HG02973 (cell line): ENCODE results near the gene MAGEC1.
"Not testable (repeated sequence)": the region's sequence is repeated elsewhere in the genome, so short reads cannot be mapped to it uniquely, and the experiment has no call there.

Experiments
- ATAC-seq: cut with Tn5 transposase; IDR thresholded peaks from one replicate; pipeline ENCODE4 v1.9.1; 2021; ENCODE audit warnings: moderate library complexity; ENCODE audit not compliant: unreplicated experiment

Gene MAGEC1, protein sequence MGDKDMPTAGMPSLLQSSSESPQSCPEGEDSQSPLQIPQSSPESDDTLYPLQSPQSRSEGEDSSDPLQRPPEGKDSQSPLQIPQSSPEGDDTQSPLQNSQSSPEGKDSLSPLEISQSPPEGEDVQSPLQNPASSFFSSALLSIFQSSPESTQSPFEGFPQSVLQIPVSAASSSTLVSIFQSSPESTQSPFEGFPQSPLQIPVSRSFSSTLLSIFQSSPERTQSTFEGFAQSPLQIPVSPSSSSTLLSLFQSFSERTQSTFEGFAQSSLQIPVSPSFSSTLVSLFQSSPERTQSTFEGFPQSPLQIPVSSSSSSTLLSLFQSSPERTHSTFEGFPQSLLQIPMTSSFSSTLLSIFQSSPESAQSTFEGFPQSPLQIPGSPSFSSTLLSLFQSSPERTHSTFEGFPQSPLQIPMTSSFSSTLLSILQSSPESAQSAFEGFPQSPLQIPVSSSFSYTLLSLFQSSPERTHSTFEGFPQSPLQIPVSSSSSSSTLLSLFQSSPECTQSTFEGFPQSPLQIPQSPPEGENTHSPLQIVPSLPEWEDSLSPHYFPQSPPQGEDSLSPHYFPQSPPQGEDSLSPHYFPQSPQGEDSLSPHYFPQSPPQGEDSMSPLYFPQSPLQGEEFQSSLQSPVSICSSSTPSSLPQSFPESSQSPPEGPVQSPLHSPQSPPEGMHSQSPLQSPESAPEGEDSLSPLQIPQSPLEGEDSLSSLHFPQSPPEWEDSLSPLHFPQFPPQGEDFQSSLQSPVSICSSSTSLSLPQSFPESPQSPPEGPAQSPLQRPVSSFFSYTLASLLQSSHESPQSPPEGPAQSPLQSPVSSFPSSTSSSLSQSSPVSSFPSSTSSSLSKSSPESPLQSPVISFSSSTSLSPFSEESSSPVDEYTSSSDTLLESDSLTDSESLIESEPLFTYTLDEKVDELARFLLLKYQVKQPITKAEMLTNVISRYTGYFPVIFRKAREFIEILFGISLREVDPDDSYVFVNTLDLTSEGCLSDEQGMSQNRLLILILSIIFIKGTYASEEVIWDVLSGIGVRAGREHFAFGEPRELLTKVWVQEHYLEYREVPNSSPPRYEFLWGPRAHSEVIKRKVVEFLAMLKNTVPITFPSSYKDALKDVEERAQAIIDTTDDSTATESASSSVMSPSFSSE

DNA sequence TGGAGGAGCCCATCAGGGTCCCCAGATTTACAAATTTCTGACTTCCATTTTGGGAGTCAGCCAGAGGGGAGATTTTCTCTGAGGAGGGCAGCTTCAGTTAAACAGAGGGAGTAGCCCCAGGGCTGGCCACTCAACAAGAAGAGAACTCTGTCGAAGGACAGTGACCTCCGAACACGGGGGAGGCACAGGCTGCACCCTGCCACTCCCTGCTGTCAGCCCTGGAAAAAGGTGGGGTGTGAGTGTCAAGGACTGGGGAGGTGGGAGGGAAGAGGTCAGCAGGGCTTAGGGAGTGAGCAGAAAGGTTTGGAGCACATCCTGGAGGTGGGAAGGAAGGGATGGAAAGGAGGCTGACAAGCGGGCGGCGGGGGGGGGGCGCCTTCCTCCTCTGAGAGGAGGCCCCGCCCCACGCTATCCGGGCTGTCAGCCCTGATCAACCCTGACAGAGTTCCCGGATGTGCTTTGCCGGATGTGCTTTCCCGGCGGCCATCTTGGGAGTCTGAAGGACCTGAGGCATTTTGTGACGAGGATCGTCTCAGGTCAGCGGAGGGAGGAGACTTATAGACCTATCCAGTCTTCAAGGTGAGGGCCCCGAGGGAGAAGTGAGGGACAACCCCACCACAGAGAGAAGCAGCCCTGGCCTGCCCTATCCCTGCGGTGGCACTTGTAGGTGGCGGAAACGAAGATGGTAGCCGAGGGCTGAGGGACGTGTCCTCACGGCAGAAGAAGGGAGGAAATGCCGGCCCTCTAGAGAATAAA lies at the start of gene MAGEC1:
Gene MAGEC1, plus strand, starts transcription at position 495 of the 756 bp plus-strand sequence. CDS start 1,179 bp downstream, outside the sequence.
- no peak for ATAC-seq

DNA sequence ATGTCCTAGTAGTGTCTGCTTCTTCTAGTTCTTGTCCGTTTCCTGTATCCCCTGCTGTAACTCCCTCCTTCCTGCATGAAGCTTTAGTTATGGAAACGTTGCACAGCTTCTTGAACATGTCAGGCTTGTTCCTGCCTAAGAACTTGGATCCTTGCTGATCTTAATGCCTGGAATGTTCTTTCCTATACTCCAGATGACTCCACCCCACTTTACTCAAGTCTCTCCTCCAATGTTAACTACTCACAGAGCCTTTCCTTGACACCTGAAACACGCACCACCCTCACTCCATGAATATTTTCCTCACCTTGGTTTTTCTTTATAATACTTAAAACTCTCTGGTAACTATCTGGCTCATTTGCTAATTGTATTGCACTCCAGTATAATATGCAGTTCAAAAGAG lies 46.2 kb upstream of the MAGEC1 start:
- ATAC-seq: no peak

DNA sequence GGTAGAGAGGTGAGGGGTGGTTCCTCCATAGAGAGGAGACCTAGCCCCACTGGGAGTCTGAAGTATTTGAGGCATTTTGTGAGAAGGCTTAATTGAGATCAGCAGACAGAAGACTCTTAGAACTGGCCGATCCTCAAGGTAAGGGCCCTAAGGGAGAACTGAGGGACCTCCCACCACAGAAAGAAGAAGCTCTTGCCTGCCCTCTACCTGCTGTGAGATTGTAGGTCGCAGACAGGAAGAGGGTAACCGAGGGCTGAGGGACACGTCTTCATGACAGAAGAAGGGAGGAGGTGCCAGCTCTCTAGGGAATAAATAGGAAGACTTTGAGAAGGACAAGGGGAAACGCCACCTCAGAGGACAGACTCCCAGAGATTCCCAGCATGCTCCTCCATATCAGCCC lies 24.1 kb upstream of the MAGEC1 start:
- no peak for ATAC-seq

DNA sequence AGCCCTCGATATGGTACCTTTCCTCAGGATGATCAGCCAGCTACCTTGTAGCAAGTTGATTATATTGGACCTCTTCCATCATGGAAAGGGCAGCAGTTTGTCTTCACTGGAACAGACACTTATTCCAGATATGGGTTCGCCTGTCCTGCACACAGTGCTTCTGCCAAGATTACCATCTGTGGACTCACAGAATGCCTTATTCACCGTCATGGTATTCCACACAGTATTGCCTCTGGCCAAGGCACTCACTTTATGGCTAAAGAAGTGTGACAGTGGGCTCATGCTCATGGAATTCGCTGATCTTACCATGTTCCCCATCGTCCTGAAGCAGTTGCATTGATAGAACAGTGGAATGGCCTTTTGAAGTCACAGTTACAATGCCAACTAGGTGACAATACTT lies 14.9 kb upstream of the MAGEC1 start:
- ATAC-seq: not testable (repeated sequence)

DNA sequence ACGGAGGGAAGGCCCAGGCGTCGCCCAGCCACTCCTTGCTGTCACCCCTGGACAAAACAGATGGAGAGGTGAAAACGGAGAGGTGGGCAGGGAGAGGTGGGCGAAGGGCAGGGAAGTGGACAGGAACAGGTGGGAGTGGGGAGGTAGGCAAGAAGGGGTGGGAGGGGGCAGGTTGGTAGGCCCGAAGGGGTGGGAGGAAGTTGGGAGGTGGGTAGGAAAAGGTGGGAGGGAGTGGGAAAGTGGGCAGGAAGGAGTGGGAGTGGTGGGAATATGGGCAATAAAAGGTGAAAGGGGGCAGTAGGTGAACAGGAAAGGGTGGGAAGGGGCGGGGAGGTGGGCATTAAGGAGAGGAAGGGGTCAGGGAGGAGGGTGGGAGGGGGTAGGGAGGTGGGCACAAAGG lies 9.0 kb upstream of the MAGEC1 start:
- no peak for ATAC-seq

DNA sequence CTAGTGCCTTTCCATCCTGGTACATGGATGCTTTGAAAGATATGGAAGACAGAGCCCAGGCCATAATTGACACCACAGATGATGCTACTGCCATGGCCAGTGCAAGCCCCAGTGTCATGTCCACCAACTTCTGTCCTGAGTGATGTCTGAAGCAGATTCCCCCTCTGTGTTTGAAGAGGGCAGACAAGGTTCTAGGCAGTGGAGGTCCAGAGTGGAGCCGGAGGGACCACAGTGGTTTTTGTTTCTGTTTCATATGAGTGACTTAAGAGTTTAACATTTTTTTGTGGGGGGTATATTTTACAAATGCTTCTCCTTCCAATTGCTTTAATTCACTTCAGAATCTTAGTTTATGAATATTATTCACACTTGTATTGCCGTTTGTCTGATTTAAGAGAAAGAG lies 6.0 kb upstream of the MAGEC1 start:
- no peak for ATAC-seq

DNA sequence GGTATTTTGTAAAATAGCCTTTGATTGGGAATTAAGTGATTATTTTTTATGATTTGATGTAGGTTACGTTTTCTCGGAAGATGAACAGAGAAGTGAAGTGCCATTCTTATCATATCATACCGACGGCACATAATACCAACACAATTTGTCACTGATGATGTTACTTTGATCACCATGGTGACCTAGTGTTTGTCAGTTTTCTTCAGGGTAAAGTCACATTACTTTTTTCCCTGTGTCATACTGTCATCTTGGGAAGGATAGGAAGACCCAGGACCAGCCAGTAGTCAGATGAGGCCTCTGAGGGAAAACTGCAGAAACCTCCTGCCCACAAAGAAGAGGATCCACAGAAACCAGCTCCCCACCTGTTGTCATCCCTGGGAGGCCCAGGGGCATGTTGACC lies 1.3 kb upstream of the MAGEC1 start:
- ATAC-seq: no peak

DNA sequence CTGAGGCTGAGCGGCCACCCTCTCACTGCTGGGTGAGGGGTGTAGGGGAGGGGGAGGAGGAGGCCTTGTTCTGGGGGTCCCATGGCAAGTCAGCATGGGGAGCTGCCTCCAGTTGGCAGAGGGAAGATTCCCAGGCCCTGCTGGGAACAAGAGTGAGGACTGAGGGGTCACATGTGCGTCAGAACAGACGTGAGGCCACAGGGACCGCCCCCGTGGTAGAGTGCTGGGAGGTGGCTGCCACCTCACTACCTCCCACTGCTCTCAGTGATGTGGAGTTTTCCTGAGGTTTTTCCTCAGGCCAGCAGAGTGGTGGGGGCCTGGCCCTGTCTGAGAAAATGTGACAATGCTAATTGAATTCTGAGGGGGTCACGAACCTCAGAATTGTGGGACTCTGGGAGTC lies 568 bp downstream of the MAGEC1 start:
- no peak for ATAC-seq

DNA sequence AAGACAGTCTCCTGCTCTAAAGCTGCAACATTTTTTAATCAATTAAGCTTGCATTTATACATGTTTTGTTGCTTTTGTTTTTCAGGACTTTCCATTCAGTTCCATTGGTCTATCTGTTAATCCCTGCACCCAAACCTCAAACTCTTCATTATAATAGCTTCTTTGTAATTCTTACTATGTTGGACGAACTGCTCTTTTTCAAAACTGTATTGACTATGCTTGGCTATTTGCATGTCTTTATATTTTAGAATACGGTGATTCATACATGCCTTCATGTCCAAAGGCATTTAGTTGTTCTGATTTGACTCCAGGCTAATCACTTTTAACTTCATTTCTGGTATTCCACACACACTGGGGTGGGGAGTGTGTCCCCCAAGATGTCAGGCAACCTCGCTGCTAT lies 14.1 kb downstream of the MAGEC1 start:
- ATAC-seq: no peak

DNA sequence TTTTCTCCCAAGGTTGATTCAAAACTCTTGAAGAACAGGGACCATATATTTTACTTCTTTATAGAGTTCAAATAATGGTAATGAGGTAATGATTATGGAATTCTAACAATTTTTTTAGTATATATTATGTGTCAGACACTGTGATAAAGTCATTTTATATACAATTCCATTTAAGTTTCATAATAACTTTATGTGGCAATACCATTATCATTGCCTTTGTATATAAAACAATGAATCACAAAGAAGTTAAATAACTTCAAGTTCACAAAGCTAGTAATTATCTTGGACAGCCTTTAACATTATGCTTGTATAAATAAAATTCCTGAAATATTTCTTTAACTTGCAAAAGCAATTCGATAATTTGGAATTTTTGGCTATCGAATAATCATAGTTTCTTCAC lies 20.6 kb downstream of the MAGEC1 start:
- no peak for ATAC-seq

DNA sequence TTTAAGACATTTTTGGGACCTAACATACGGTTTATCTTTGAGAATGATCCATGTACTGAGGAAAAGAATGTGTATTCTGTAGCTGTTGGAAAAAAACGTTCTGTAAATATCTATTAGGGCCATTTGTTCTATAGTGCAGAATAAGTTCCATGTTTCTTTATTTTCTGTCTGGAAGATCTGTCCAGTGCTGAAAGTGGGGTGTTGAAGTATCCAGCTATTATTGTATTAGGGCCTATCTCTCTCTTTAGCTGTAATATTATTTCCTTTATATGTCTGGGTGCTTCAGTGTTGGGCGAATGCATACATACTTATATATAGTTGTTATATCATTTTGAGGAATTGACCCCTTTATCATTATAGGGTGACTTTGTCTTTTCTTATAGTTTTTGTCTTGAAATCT lies 24.7 kb downstream of the MAGEC1 start:
- ATAC-seq: no peak

DNA sequence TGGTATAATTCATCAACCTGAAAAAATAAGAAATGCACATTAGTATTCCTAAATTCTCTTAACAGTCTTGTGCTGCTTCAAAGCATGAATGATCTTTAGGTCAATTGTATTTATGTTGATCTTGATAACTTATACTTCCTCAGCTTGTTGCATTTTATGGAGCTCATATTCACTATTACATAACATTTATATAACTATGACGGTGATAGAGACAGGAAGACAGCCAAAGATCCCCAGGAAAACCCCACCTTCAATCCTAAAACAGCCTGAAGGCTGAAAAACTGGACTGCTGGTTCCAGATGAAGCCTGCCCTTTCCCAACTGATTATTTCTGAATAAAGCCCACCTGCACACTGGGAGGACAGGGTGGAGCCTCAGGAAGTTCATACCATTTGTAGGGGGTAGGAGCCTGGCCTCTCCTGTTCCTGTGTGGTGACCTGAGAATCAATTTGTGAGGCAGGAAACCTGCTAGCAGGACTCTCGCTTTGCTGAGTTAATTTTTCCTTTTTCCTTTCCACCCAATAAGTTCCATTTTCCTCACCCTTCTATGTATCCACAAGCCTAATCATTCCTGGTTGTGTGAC lies 30.5 kb downstream of the MAGEC1 start:
- no peak for ATAC-seq

DNA sequence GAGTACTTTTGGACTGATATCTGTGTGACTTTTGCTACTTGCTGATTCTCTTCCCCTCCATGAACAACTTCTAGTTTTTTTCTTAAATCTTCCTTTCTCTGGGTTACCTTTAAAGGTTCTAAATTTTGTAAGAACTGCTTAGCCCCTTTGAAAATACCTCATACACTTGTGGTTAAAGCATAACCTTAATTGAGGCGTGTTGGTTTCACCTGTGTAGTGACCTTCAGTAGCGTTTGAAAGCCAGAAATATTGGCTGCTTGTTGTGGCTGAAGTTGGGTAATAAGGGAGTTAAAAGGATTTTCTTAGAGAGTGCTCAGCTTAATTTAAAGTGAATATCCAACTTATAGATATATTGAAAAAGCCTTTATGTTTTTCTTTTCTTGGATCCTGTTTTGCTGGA lies 32.0 kb downstream of the MAGEC1 start:
- no peak for ATAC-seq

DNA sequence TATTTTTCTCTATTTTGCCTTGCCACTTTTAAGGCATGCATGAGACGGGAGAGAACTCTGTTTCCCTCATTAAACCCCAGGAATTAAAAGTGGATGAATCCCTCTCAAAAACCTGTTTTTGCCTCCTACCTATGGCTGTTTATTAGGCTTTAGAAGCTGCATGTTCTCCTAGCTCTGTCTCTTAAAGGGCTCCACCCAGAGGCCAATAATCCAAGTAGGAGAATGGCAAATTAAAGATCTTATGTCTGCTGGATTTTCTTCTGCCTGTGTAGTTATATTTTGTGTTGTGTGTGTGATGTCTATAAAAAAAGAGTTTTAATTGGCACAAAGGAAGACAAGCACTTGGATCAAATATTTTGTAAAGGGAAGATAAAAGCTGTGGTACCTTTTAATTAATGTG lies 32.4 kb downstream of the MAGEC1 start:
- no peak for ATAC-seq

DNA sequence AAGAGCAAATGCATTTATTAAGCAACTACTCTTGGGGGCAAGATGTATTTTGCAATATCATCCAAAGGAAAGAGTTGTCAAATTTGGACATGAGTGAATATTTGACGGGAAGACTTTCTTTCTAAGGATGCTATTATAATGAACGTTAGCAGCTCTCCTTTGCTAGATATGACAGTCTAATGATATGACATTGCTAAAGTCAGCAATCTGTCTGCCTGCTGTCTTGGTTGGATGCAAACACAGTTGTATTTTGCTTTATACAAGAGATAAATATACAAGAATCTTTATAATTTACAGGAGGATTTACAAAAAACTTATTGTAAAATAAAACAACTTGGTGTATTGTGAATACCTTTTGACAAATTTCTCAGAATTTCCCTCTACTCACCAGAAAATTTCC lies 37.5 kb downstream of the MAGEC1 start:
- ATAC-seq: no peak

DNA sequence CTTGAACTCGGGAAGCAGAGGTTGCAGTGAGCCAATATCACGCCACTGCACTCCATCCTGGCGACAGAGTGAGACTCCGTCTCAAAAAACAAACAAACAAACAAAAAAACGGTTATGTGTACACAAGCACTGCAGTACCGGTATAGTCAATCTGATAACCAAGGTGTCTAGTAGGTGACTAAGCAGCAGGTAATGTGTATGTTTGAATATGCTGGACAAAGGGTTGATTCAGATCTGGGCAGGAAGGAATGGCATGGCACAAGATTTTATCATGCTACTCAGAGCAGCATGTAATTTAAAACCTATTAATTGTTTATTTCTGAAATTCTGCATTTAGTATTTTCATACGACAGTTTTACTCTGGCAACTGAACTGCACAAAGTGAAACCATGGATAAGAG lies 41.7 kb downstream of the MAGEC1 start:
- ATAC-seq: no peak

DNA sequence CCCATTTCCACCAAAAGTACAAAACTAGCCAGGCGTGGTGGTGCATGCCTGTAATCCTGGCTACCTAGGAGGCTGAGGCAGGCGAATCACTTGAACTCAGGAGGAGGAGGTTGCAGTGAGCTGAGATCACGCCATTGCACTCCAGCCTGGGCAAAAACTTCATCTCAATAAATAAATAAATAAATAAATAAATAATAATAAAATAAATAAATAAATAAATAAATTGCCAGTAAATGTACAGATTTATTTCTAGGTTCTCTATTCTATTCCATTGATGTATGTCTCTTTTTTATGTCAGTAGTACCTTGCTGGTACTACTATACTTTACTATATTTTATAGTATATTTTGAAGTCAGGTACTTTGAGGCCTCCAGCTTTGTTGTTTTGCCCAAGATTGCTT lies 43.7 kb downstream of the MAGEC1 start:
- no peak for ATAC-seq

DNA sequence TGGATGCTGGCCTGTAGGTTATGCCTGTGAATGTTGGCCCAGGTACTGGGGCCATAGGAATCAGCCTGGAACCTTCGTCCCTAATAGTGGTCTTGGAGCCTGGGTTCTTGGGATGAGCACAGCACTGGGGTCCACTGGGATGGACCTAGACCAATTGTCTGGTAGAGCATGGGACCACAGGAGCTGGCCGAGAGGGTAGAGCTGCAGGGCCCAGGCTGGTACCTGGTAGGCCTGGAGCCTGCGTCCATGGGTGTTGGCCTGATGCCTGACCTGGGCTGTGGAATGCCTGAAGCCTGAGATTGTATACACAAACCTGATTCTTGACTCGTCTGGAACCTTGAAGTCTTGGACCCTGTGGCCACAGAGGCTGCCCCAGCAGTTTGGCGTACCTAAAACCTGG lies 48.9 kb downstream of the MAGEC1 start:
- ATAC-seq: no peak

DNA sequence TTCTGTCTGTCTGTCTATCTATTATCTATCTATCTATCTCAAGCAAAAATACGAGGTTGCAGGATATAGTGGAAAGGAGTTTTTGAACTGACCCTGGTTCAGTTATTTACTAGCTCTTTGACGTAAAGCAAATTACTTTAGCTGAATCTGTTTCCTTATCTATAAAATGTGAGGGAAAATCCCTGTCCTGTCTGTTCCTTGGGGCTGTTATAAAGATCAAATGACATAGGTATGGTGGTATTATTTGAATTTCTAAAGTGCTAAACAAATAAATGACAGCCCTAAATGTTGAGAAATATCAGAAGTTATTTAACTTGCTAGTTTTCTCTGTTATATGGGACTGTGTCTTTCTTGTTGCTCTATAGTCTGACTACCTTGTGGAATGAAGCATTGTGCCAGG lies 55.0 kb downstream of the MAGEC1 start:
- no peak for ATAC-seq
